Activated CD4-positive, CD25-positive, alpha-beta regulatory T cell treated with anti-CD3 and anti-CD28 coated beads, Interleukin-2, amount 50 U/mL, for 16 hours (primary cell): Measurements from ENCODE around the gene OR13C9.
"Not testable (repeated sequence)": the region's sequence is repeated elsewhere in the genome, so short reads cannot be mapped to it uniquely, and the experiment has no call there.

ENCODE experiments used
- DNase-seq: peaks from one replicate; pipeline ENCODE4 v3.0.0-alpha.2; 2020; ENCODE audit warnings: low read depth, low spot score

The OR13C9 gene, protein sequence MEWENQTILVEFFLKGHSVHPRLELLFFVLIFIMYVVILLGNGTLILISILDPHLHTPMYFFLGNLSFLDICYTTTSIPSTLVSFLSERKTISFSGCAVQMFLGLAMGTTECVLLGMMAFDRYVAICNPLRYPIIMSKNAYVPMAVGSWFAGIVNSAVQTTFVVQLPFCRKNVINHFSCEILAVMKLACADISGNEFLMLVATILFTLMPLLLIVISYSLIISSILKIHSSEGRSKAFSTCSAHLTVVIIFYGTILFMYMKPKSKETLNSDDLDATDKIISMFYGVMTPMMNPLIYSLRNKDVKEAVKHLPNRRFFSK

DNA sequence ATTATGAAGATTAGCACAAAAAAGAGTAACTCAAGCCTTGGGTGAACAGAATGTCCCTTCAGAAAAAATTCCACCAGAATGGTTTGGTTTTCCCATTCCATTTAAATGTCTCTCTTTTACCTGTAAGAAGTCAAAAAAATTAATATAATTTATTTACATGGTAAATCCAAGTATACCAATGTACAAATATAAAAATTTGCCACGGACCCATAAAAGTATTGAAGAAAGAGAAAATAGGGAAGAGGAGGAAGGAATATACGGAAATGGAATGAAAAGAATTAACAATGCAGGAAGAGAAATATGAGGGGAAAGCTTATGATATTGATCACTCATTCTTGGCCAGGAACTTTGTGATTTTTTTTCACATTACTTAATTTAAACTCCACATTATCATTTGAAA lies at the start of gene OR13C9:
Gene OR13C9, minus strand, starts transcription at position 101 of the 400 bp plus-strand sequence. Its CDS starts 0 bp downstream, at position 101.
- DNase-seq: no peak

DNA sequence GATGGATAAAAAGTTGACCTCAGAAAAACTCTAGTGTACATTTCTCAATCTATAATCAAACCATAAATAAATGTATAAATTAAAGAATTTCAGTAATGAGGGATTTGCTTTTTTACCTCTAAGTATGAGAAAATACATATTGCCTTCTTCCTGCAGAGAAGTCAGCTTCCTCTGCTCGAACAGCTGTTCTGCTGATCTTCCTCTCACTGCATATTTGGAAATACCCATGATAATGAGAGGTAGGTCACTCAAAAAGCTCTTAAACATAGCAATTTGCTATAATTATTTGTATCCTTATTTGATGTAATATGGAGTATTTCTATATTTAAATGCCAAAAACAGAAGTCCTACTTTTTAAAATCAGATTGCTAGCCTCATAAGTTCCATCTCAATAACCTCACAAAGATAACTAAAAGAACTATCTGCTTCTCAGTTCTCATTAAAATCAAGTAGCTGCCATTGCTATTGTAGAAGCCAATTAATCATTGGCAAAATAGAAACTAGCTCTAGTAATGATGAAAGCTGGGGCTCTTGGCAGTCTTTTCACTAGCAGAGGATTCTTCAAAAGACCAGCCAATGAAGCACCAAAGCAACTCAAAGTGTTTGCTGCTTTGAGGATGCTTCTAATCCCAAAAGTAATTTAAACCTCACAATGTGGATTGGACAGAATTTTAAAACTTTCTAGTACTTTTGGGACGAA lies 40.6 kb upstream of the OR13C9 start:
- no peak for DNase-seq

DNA sequence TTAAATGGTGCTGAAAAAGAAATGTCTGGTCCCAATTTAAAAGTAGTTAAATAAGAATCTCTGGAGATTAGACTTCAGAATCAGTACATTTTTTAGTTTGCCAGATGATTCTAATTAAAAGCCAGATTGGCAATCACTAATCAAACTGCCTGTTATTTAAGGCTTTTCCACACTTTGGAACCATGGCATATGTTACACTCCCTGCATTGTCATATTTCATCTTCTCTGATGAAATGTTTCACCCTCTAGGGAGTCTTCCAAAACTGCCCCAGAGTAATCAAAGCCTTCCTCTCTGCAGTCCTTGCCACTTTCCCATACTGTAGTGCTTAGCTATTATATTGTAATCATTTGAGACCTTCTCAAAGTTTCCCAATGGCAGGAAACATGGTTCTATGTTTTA lies 17.5 kb upstream of the OR13C9 start:
- DNase-seq: no peak

DNA sequence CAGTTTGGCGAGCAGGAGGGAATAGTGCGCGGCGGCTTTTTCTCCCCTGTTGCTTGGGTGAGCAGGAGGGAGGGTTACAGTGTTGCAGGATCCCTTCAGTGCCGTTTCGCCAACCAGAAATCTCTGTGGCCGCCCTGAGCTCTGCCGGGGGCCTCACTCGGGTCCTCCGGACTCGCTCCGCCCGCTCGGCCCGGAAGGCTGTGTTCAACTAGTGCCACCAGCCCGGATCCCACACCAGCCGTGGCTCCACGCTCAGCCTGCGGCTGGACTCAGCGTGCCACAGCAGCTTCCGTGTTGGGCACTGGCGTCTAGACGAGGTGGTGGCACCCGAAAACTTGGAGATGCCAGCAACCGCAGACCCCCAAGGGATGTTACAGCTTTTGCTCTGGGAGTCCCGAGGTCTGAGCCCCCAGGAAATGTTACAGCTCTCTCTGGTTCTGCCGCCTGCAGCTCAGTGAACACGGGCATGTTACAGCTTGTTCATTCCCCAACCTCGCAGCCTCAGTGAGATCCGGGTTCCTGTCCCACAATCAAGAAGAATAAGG lies 16.0 kb upstream of the OR13C9 start:
- DNase-seq: no peak

DNA sequence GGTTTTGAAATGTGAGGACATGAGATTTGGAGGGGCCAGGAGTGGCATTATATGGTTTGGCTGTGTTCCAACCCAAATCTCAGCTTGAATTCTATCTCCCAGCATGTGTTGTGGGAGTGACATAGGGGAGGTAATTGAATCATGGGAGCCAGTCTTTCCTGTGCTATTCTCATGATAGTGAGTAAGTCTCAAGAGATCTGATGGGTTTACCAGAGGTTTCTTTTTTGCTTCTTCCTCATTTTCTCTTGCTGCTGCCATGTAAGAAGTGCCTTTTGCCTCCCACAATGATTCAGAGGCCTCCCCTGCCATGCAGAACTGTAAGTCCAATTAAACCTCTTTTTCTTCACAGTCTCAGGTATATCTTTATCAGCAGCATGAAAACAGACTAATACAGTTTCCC lies 8.0 kb upstream of the OR13C9 start:
- DNase-seq: not testable (repeated sequence)

DNA sequence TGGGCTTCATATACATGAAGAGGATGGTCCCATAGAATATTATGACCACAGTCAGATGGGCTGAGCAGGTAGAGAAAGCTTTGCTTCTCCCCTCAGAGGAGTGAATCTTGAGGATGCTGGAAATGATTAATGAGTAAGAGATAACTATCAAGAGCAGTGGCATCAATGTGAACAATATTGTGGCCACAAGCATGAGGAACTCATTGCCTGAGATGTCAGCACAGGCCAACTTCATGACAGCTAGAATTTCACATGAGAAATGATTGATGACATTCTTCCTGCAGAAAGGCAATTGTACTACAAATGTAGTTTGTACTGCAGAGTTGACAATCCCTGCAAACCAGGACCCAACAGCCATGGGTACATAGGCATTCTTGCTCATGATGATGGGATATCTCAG lies 586 bp downstream of the OR13C9 start:
- no peak for DNase-seq

DNA sequence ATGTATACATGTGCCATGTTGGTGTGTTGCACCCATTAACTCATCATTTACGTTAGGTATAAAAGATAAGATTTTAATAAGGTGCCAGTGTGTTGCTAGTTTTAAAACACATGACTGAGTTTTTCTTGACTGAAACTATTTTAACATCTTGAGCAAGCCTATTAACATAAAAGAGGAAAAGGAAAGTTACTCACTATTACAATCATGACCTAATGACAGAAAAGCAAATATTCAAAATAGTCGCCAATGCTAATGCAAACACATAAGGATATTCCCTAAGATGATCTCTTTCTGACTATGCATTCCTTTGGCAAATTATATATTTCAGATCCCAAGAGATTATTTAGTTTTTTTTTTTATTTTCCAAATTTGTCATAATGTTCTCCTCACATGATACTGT lies 6.8 kb downstream of the OR13C9 start:
- DNase-seq: no peak

DNA sequence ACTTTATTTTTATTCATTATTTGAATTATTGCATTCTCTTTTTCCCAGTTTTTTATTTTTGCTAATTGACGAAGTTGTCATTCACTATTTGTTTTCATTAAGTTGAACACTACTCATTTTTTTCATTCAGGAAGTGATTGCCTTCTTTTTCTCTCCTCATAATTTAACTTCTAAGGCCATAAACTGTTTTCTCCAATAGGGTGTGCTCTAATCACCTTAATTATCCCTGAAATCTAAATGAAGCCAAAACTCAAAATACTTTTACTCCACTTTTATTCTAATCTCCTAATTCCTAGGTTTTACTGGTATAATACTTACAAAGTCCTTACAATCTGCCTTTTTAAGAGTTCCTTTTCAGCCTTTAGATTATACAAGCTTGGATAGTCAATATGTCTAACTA lies 9.7 kb downstream of the OR13C9 start:
- no peak for DNase-seq

DNA sequence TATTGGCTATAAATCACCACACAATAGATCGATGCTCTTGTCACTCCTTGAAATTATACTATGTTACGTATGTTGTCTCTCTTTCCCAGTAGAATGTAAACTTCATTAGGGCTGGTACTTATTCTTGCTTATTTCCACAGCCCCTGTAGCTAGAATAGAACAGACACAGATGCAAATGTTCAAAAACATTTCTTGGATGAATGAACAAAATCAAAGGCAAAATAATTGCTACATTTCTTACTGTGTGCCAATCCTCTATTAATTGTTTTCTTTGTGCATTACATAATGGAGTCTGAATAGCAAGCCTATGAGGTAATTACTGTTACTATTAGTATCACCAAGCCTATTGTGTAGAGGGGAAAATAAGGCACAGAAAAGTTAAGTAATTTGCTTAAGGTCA lies 11.9 kb downstream of the OR13C9 start:
- DNase-seq: no peak

DNA sequence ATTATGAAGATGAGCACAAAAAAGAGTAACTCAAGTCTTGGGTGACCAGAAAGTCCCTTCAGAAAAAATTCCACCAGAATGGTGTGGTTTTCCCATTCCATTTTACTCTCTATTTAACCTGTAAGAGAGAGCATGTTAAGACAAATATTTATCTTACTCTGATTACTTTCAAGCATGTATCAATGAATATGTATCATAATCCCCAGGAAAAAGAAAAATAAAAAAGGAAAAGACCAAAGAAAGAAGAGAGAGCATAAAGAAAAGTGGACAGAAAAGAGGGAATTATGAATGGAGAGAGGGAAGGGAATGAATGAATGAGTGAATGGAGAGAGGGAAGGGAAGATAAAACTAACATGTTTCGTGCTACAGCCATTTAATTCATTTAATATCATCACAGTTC lies 12.5 kb downstream of the OR13C9 start, which contains the start of gene OR13C2:
Gene OR13C2, minus strand, starts transcription at position 101 of the 400 bp plus-strand sequence. Its CDS starts 0 bp downstream, at position 101.
- not testable (repeated sequence) for DNase-seq

DNA sequence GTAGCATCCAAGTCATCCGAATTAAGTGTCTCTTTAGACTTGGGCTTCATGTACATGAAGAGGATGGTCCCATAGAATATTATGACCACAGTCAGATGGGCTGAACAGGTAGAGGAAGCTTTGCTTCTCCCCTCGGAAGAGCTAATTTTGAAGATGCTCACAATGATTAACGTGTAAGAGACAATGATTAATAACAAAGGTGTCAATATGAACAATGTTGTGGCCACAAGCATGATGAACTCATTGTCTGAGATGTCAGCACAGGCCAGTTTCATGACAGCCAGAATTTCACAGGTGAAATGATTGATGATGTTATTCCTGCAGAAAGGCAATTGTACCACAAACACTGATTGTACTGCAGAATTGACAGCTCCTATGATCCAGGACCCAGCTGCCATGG lies 13.2 kb downstream of the OR13C9 start:
- no peak for DNase-seq

DNA sequence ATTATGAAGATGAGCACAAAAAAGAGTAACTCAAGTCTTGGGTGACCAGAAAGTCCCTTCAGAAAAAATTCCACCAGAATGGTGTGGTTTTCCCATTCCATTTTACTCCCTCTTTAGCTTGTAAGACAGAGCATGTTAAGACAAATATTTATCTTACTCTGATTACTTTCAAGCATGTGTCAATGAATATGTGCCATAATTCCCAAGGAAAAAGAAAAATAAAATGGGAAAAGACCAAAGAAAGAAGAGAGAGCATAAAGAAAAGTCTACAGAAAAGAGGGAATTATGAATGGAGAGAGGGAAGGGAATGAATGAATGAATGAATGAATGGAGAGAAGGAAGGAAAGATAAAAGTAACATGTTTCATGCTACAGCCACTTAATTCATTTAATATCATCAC lies 18.7 kb downstream of the OR13C9 start, which contains the start of gene OR13C5:
Gene OR13C5, minus strand, starts transcription at position 101 of the 400 bp plus-strand sequence. Its CDS starts 0 bp downstream, at position 101.
- not testable (repeated sequence) for DNase-seq

DNA sequence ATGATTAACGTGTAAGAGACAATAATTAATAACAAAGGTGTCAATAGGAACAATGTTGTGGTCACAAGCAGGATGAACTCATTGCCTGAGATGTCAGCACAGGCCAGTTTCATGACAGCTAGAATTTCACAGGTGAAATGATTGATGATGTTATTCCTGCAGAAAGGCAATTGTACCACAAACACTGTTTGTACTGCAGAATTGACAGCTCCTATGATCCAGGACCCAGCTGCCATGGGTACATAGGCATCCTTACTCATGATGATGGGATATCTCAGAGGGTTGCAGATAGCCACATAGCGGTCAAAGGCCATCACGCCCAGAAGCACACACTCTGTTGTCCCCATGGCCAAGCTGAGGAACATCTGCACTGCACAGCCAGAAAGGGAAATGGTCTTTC lies 19.3 kb downstream of the OR13C9 start:
- not testable (repeated sequence) for DNase-seq

DNA sequence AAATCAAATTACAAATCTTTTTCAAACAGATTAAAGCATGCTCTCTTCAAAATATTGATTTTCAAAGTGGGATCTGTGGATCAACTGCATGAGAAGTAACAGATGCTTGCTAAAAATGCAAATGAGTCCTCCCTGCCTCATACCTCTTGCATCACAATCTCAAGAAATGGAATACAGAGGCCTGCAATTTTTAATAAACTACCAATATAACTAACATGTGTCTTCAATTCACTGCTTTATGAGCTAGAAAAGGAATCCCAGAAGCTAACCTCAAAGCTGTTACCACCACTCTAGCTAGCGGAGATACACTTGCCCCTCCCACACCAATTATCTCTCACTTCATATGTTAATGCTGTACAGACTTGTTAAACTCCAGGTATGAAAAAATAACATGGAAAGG lies 28.4 kb downstream of the OR13C9 start:
- no peak for DNase-seq

DNA sequence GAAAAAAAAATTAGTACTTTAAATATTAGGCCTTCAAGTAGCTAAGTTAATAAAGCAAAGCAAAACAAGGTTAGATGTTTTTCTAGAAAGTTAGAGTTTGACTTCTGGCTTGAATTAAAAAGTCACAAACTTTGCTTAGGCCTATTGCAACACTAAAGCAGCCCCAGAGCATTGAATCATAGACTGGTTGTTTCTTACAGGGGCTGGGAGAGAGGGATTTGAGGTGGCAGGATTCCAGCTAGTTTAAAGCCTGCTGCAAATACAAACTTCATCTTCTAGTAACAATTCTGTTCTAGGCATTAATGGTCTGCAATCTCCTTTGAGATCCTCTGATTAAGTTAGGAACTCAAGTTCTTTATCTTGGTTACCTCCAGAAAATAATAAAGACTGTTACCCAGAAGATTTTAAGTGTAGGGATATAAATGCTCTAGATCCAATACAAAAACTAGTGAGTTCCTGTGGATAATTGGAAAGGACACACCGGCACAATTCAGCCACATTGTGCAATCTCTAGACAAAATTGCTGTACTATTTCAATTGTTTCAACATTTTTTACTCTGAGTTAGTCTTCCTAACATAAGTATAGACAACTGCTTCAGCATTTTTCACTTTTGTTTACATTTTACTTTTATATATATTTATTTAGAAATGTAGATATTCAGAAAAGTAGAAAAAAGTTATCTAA lies 31.4 kb downstream of the OR13C9 start:
- DNase-seq: no peak

DNA sequence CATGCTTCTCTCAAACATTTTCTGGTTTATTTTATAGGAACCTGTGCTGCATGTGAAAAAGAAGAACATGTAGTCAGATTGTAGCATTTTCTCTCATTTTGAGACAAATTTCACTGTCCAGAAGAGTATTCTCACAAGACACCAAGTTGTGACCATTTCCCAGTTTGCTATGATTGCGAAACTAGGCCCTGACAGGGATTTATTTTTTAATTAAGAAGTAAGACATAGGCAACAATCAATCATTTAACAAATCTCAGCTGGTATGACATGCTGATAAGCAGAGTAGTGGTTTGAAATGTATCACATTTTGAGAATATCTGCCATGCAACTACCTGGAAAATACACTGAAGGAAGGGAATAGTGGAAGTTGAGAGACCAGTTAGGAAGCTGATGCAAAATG lies 37.4 kb downstream of the OR13C9 start:
- DNase-seq: no peak

DNA sequence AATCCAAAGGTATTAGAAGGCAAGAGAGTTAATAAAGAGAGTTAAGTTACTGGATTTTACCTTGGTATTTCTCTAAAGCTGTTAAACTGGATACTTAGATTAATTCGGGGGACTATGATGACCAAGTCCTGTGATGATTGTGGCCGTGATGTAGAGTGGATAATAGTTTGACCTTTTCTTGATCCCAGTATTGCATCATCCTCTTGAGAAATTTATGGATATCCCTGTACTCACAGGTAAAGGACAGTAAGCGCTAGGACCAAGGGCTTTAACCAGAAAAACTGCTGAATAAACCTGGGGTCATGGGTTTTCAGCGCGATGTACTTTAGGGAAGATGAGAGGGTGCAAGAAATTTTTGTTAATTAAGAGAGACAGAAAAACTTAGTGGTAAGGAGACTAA lies 40.7 kb downstream of the OR13C9 start:
- DNase-seq: no peak

DNA sequence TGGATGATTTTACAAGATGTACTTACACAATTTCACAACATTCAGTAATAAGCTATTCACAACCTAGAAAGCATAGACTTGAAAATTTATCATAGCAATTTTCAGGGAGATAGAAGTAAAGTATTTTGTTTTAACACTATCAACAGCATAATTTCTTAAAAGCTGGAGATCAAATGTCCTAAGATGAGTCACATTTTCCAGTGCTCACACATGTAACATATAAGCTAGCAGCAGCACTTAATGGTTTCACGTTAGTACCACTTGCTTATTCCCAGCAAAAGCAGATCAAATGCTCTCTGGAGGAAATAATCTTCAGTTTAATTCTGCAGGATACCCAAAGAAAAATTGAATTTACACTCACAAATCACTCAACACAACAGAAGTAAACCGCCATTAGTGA lies 42.5 kb downstream of the OR13C9 start:
- no peak for DNase-seq

DNA sequence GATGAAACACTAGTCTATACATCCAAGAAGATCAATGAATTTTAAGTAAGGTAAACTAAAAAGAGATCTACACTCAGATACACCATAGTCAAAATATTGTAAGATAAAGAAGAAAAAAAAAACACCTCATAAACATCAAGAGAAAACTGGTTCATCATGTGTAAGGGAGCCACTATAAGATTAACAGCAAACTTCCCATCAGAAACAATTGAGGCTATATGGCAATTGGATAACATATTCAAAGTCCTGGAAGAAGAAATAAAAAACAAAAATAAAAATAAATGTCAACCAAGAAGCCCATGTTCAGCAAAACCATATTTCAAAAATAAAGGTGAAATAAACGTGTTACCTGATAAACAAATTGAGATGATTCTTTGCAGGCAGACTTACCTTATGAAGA lies 45.4 kb downstream of the OR13C9 start:
- no peak for DNase-seq

DNA sequence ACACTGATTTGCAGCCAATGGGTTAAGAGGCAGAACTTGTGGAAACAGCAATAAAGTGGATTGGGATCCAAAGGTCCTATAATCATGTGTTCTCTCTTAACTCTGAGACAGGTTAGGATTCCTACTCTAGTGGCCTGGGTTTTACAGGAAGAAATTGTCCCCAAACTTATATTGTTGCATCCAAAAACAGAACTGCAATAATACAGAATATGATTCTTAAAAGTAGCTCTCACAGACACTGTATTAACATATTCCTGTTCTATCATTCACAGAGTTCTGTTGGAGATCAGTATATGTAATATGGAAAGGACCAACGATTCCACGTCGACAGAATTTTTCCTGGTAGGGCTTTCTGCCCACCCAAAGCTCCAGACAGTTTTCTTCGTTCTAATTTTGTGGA lies 49.1 kb downstream of the OR13C9 start, which contains the start of gene OR13C8:
Gene OR13C8, plus strand, starts transcription at position 301 of the 400 bp plus-strand sequence. Its CDS starts 0 bp downstream, at position 301.
- DNase-seq: no peak
